SK-N-SH (cell line): ENCODE data around the gene PLA2G6.

Source experiments
- CHD2 ChIP-seq: fragments of 150-350 bp; IDR thresholded peaks from 2 replicates; pipeline ENCODE4 v1.6.1; 2018; ENCODE audit warnings: low read length; ENCODE audit not compliant: partially characterized antibody
- CTCF ChIP-seq: fragments of 200-600 bp; sonication (generic); IDR thresholded peaks from 2 replicates; pipeline ENCODE4 v1.6.1; 2017; ENCODE audit warnings: antibody characterized with exemption, mild to moderate bottlenecking, moderate library complexity
- POLR2AphosphoS5 ChIP-seq: IDR thresholded peaks from 2 replicates; pipeline ENCODE4 v1.6.1; 2012; ENCODE audit warnings: low read depth, low read length
- REST ChIP-seq: IDR thresholded peaks from 2 replicates; pipeline ENCODE4 v1.6.1; 2012; ENCODE audit warnings: mild to moderate bottlenecking, low read depth, low read length, moderate library complexity
- YY1 ChIP-seq: IDR thresholded peaks from 2 replicates; pipeline ENCODE4 v1.4.0; 2012; ENCODE audit warnings: low read depth, mild to moderate bottlenecking

GRCh38 chr22:38110863-38111852 is 70.5 kb downstream of the PLA2G6 start:
- TF ChIP-seq POLR2AphosphoS5, result no peak
- no peak for TF ChIP-seq CTCF
- no peak for TF ChIP-seq YY1
- no peak for TF ChIP-seq REST
- no peak for TF ChIP-seq CHD2
